Epithelial cell of proximal tubule (primary cell): ENCODE measurements around the gene LGI4. TPM values are rescaled to one million over a fixed set of nuclear protein-coding genes. Genes with fewer than 3 reads are reported as not detected.
"Not testable (repeated sequence)": the region's sequence is repeated elsewhere in the genome, so short reads cannot be mapped to it uniquely, and the experiment has no call there.

ENCODE experiments used
- DNase-seq: peaks from one replicate; pipeline ENCODE4 v3.0.0-alpha.2; 2011; ENCODE audit warnings: low read depth
- H3K4me3 ChIP-seq: 2 replicates; pipeline ENCODE4 v1.5.1; 2011; ENCODE audit warnings: low read depth, mild to moderate bottlenecking, low read length
- total RNA-seq: library from RNA; depleted of rRNA; stranded (reverse); fragments of >200 nt; gene quantifications from 2 replicates; pipeline ENCODE4 v1.2.3, GENCODE V29; 2015
- TF ChIP-seq, protein P1 (sequence below): conservative IDR thresholded peaks from 2 replicates; pipeline ENCODE4 v1.5.1; 2012; ENCODE audit warnings: low read depth, mild to moderate bottlenecking, low read length

LGI4 gene
- total RNA-seq, 1 donor from 2014 or later: not detected

DNA sequence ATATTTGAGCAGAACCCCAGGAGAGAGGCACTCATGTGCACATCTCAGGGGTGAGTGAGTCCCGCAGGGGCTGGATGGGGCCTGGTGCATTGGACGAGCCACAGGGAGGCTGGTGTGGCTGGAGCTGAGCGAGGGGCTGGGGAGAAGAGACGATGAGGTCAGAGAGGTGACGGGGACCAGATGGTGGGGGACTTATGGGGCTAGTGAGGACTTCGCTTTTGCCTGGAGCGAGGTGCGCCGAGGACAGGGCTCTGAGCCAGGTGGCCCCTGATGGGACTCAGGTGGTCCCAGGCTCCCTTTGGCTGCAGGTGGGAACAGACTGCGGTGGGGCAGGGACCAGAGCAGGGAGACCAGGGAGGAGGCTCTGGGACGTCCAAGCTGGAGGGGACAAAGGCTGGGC, 26.1 kb downstream of the LGI4 start:
- H3K4me3 ChIP-seq: no peak overlapping the region
- TF ChIP-seq, protein P1, sequence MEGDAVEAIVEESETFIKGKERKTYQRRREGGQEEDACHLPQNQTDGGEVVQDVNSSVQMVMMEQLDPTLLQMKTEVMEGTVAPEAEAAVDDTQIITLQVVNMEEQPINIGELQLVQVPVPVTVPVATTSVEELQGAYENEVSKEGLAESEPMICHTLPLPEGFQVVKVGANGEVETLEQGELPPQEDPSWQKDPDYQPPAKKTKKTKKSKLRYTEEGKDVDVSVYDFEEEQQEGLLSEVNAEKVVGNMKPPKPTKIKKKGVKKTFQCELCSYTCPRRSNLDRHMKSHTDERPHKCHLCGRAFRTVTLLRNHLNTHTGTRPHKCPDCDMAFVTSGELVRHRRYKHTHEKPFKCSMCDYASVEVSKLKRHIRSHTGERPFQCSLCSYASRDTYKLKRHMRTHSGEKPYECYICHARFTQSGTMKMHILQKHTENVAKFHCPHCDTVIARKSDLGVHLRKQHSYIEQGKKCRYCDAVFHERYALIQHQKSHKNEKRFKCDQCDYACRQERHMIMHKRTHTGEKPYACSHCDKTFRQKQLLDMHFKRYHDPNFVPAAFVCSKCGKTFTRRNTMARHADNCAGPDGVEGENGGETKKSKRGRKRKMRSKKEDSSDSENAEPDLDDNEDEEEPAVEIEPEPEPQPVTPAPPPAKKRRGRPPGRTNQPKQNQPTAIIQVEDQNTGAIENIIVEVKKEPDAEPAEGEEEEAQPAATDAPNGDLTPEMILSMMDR: no peak
- DNase-seq: no peak

DNA sequence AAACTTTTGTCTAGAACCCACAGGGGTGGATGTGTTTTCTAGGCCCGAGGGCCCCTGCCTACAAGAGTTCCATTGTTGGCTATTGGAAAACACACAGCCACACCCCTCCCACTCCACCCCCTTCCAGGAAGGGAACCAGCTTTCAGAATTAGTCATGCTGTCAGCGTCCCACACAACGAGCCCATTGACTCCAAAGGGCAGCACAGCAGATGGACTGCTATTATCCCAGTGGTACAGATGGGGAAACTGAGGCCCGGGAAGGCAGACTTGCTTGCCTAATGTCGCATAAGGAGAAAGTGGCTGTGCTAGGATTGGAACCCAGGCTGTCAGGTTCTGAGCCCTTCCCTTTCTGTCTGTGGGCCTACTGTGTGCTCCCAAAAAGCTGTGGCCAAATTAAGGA, 27.3 kb downstream of the LGI4 start:
- TF ChIP-seq, protein P1: no peak
- no peak for DNase-seq
- no peak overlapping the region for H3K4me3 ChIP-seq

DNA sequence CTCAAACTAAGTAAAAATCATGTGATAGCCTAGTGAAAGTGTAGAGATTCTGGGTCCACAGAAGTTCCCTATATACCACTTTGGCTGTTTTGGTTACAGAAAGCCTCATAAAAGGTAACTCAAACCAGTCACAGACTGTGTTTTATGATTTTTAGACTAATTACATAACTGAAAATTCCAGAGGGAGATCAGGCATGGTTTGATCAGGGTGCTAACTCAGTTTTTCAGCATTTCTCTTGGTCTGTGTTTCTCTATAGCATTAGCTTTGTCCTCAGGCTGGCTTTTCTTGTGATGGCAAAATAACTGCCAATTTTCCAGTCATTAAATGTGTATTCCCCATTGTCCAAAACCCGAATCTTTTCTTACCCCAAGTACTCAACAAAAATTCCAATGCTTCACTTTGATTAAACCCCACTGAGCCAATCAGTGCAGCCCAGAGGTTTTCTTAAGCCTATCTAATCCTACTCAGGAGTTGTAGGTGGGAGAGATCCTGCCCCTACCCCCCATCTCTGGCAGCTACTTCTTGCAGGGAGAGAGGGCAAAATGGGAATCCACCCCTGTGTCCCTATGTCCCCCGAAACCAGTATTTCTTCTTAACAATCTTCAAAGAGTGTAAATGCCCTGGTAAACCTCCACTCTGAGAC, 27.8 kb downstream of the LGI4 start:
- DNase-seq: no peak
- TF ChIP-seq, protein P1: no peak
- no peak overlapping the region for H3K4me3 ChIP-seq

DNA sequence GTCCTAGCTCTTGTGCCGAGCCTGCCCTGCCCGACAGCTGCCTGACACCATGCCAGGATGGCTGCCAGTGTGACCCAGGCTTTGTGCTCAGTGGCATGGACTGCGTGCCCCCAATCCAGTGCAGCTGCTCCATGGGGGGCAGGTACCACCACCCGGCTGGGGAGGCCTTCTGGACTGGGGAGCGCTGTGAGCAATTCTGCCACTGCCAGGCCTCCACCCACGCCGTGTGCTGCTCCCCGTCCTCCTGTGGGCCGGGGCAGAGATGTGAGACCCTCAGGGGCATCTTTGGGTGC, 28.6 kb downstream of the LGI4 start:
- DNase-seq: no peak
- no peak overlapping the region for H3K4me3 ChIP-seq
- TF ChIP-seq, protein P1: no peak

DNA sequence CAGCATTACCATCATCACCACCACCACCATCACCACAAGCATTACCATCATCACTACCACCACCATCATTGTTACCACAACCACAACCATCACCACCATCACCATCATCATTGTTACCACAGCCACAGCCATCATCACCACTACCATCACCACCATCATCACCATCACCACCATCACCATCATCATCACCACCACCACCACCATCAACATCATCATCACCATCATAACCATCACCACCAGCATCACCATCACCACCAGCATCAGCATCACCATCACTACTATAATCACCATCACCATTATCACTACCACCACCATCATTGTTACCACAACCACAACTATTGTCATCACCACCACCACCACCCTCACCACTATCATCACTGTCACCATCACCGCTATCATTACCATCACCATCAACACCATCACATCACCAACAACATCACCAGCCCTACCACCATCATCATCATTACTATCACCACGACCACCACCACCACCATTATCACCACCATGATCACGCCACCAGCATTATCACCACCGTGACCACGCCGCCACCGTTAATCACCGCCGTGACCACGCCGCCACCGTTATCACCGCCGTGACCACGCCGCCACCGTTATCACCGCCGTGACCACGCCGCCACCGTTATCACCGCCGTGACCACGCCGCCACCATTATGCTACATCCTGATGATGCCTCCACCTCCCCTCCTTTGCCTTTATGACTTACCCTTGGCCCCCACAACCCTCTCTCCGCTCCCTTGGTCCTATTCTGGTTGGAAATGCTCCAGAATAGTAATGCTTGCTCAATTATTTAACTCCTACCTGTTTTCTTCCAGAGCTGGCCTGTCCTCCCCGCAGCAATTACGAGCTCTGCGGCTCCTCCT, 29.2 kb downstream of the LGI4 start:
- TF ChIP-seq, protein P1: no peak
- DNase-seq: no peak
- H3K4me3 ChIP-seq: no peak overlapping the region

DNA sequence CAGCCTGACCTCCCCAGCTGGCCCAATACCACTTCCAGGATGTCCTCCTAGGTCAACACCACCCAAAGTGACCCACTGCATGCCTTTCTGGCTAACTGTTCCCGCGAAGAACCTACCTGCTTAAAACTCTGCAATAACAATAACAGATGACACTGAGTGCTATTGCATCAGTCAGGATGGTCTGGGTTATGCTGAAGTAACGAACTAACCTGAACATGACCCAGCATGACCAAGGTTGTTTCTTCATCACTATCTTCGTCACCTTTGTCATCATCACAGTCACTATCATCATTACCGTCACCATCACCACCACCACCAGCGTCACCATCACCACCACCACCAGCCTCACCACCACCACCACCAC, 29.8 kb downstream of the LGI4 start:
- TF ChIP-seq, protein P1: no peak
- DNase-seq: no peak
- no peak overlapping the region for H3K4me3 ChIP-seq

DNA sequence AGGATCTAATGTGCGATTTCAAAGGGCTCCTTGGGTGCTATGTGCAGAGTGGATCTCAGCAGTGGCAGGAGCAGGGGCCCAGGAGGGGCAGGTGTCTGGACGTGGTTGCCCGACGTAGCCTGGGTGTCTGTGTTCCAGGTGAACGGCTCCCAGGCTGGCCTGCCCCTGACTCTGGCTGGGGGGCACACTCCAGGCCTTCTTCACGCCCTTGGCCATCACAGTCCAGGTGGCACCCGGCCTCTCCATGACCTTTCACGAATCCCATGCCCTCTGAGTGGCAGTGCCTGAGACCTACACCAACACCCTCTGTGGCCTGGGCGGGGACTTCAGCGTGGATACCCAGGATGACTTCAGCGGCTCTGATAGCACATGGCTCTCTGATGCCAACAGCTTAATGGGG, 30.5 kb downstream of the LGI4 start:
- DNase-seq: no peak

DNA sequence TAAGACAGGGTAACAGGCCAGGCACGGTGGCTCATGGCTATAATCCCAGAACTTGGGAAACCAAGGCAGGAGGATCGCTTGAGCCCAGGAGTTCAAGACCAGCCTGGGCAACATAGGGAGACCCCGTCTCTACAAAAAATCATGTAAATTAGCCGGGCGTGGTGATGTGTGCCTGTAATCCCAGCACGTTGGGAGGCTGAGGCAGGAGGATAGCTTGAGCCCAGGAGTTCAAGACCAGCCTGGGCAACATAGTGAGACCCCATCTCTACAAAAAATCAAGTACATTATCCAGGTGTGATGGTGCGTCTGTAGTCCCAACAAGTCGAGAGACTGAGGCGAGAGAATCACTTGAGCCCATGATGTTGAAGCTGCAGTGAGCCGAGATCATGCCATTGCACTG, 31.2 kb downstream of the LGI4 start:
- H3K4me3 ChIP-seq: not testable (repeated sequence)

More for the DNA sequence above, 30.5 kb downstream of the LGI4 start:
- H3K4me3 ChIP-seq: no peak overlapping the region
- TF ChIP-seq, protein P1: no peak

DNA sequence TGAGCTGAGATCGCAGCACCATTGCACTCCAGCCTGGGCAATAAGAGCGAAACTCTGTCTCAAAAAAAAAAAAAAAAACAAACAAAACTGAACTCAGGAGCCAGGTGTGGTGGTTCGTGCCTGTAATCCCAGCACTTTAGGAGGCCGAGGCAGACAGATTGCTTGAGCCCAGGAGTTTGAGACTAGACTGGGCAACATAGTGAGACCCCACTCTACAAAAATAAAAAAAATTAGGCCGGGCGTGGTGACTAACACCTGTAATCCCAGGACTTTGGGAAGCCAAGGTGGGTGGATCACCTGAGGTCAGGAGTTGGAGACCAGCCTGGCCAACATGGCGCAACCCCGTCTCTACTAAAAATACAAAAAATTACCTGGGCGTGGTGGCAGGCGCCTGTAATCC, 32.9 kb downstream of the LGI4 start:
- H3K4me3 ChIP-seq, DNase-seq: not testable (repeated sequence)

More for the DNA sequence above, 31.2 kb downstream of the LGI4 start:
- not testable (repeated sequence) for DNase-seq
